KOPT-K1 (cell line): ENCODE data around the gene IPO11.
"Not testable (repeated sequence)": the region's sequence is repeated elsewhere in the genome, so short reads cannot be mapped to it uniquely, and the experiment has no call there.

Source experiments
- H3K27ac ChIP-seq: fragments of 200-600 bp; sonication (generic); 2 replicates; pipeline ENCODE4 v1.5.1; 2016; ENCODE audit warnings: antibody characterized with exemption, mild to moderate bottlenecking, low read depth, low read length; ENCODE audit not compliant: poor library complexity, severe bottlenecking
- H3K36me3 ChIP-seq: fragments of 200-600 bp; sonication (generic); 2 replicates; pipeline ENCODE4 v1.5.1; 2017; ENCODE audit warnings: antibody characterized with exemption, mild to moderate bottlenecking, low read length, moderate library complexity; ENCODE audit not compliant: insufficient read depth
- H3K9me3 ChIP-seq: fragments of 200-600 bp; sonication (generic); 2 replicates; pipeline ENCODE4 v1.5.1; 2017; ENCODE audit warnings: antibody characterized with exemption, low read length, mild to moderate bottlenecking; ENCODE audit not compliant: insufficient read depth, poor library complexity, severe bottlenecking

Gene IPO11

DNA sequence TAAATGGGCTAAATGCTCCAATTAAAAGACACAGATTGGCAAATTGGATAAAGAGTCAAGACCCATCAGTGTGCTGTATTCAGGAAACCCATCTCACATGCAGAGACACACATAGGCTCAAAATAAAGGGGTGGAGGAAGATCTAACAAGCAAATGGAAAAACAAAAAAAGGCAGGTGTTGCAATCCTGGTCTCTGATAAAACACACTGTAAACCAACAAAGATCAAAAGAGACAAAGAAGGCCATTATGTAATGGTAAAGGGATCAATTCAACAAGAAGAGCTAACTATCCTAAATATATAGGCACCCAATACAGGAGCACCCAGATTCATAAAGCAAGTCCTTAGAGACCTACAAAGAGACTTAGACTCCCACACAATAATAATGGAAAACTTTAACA, 245.2 kb downstream of the IPO11 start:
- H3K36me3 ChIP-seq, H3K27ac ChIP-seq, H3K9me3 ChIP-seq: not testable (repeated sequence)

DNA sequence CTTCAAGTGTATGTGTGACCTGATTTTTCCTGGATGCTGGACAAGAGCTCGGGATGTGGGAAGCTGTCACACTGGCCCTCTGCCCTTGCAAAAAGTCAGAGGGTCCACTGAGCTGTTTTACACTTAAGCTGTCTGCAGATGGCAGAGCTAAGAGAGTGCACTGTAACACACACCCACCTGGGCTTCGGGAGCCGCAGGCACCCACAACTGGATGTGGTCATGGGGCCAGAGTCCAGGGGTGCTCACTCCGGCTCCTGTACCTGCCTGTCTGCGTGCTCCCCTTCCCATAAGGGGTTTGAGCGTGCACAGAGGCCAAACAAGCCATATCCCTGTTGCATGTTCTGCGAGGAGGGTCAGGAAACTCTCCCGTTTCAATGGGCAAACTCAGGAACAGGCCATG, 248.6 kb downstream of the IPO11 start:
- no peak overlapping the region for H3K27ac ChIP-seq
- H3K9me3 ChIP-seq = no peaks in the 10 kb centered on the region
- no peaks in the 10 kb centered on the region for H3K36me3 ChIP-seq

DNA sequence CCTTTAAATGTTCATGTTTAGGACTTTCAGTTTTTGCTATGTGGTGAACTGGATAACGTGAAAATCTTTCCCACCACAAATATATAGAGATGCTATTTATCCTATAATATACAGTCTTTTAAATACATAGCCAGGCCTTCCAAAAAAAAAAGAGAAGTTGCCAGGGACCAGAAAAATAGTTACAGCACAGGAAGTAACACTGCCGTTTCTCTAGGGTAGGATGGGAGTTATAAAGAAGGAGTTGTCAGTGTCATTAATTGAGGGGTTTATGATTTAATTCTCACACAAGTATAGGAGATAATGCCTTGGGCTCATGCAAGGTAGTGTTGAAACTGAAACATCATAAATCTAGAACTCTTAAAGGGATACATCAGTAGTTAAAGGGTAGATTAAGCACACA, 250.0 kb downstream of the IPO11 start:
- Histone ChIP-seq H3K9me3 (no peaks in the 10 kb centered on the region), H3K36me3 (no peaks in the 10 kb centered on the region), H3K27ac (no peak overlapping the region)

DNA sequence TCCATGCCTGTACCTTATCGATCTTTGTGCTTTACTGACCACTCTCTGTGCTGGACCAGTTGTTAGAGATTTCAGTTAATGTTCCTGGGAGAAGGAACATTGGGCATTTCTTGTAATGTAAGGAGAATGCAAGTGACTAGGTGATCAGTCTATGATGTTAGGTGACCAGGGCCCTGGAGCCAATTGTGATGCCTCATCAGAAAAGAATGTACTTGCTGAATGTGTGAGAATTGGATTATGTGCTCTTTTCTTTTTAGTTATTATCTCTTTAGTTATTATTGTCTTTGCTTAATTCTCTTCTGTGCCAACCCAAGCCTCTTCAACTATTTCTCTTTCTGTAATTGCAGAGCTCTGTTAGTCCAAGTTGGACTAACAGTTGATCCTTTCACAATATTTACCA, 258.9 kb downstream of the IPO11 start:
- Histone ChIP-seq H3K36me3 (no peaks in the 10 kb centered on the region), H3K9me3 (no peaks in the 10 kb centered on the region), H3K27ac (no peak overlapping the region)

DNA sequence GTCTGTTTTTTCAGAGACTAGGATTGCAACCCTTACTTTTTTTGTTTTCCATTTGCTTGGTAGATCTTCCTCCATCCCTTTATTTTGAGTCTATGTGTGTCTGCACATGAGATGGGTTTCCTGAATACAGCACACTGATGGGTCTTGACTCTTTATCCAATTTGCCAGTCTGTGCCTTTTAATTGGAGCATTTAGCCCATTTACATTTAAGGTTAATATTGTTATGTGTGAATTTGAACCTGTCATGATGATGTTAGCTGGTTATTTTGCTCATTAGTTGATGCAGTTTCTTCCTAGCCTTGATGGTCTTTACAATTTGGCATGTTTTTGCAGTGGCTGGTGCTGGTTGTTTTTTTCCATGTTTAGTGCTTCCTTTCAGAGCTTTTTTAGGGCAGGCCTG, 264.0 kb downstream of the IPO11 start:
- H3K9me3 ChIP-seq = peaks cover 11% of the 10 kb centered on the region
- not testable (repeated sequence) for H3K27ac ChIP-seq, H3K36me3 ChIP-seq
